ENCODE measurements around the gene DARS2.

DNA sequence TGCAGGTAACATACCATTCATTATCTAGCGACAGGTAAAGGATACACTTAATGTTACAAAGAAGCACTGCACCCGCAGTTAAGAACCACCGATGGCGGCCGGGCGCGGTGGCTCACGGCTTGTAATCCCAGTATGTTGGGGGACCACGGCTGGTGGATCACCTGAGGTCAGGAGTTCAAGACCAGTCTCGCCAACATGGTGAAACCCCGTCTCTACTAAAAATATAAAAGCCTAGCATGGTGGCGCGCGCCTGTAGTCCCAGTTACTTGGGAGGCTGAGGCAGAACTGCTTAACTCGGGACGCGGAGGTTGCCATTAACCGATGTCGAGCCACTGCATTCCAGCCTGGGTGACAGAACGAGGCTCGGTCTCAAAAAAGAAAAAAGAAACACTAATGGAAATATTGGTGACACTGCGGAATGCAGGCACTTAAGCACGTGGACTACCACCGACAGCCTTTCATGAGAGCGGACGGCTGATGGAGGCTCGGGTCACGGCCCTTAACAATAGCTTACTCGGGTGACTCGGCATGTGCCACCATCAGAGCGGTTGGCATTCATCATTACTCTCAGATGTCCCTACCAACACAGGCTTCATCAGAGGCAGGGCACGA lies 42.8 kb downstream of the DARS2 start:
- TF ChIP-seq, protein P1, sequence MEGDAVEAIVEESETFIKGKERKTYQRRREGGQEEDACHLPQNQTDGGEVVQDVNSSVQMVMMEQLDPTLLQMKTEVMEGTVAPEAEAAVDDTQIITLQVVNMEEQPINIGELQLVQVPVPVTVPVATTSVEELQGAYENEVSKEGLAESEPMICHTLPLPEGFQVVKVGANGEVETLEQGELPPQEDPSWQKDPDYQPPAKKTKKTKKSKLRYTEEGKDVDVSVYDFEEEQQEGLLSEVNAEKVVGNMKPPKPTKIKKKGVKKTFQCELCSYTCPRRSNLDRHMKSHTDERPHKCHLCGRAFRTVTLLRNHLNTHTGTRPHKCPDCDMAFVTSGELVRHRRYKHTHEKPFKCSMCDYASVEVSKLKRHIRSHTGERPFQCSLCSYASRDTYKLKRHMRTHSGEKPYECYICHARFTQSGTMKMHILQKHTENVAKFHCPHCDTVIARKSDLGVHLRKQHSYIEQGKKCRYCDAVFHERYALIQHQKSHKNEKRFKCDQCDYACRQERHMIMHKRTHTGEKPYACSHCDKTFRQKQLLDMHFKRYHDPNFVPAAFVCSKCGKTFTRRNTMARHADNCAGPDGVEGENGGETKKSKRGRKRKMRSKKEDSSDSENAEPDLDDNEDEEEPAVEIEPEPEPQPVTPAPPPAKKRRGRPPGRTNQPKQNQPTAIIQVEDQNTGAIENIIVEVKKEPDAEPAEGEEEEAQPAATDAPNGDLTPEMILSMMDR (conservative IDR thresholded peaks at IDR 0.05; ENCODE audit: low read depth, low read length): no peak
- TF ChIP-seq EZH2 (IDR thresholded peaks at IDR 0.05; ENCODE audit: low read length, unreplicated experiment): no peak
- no peak for TF ChIP-seq EZH2phosphoT487 (IDR thresholded peaks at IDR 0.05; ENCODE audit: borderline replicate concordance, low read length)
